ENCODE data around the gene TUBD1.

Gene TUBD1

GRCh38 chr17:59814276-59814675 lies 78.5 kb downstream of the TUBD1 start:
- Histone ChIP-seq H3K4me1 (ENCODE audit: insufficient read depth, low read length) (no peaks in the 10 kb centered on the region), H3K27ac (ENCODE audit: low read length) (no peak overlapping the region), H3K4me3 (ENCODE audit: low read depth in 1 of 2, low read length in 2 of 2) (no peak overlapping the region), H3K9me3 (ENCODE audit: insufficient read depth, low read length, severe bottlenecking) (no peaks in the 10 kb centered on the region), H3K36me3 (ENCODE audit: insufficient read depth, low read length) (peaks cover 11% of the 10 kb centered on the region), H3K4me2 (ENCODE audit: insufficient read depth, low read length) (no peak overlapping the region), H3K79me2 (ENCODE audit: insufficient read depth, low read length) (no peaks in the 10 kb centered on the region), H3K27me3 (ENCODE audit: insufficient read depth, low read length, poor library complexity) (no peaks in the 10 kb centered on the region), H2AFZ (ENCODE audit: low read depth, low read length) (no peak overlapping the region), H3K9ac (ENCODE audit: low read depth, low read length) (no peak overlapping the region), H4K20me1 (ENCODE audit: insufficient read depth, low read length) (no peaks in the 10 kb centered on the region)
- TF ChIP-seq EZH2 (IDR thresholded peaks at IDR 0.05; ENCODE audit: borderline replicate concordance, low read depth, low read length, severe bottlenecking): no peak
- ATAC-seq (ENCODE audit: insufficient read depth, low read depth) (no peak), DNase-seq (no peak)

- no peak overlapping the region for H3K9ac ChIP-seq (ENCODE audit: low read depth, low read length)
- TF ChIP-seq CTCF (IDR thresholded peaks at IDR 0.05; ENCODE audit: borderline replicate concordance, extremely low read depth, low read length, poor library complexity, severe bottlenecking) (no peak), EZH2 (IDR thresholded peaks at IDR 0.05; ENCODE audit: borderline replicate concordance, low read depth, low read length, severe bottlenecking) (no peak)
- H3K27ac ChIP-seq (ENCODE audit: low read length): no peak overlapping the region
- ATAC-seq (ENCODE audit: insufficient read depth, low read depth) (peak; percentile 50; the same call in 1 of the 3 replicates), DNase-seq (no peak)
- H4K20me1 ChIP-seq (ENCODE audit: insufficient read depth, low read length): no peaks in the 10 kb centered on the region
- peaks cover 11% of the 10 kb centered on the region for H3K36me3 ChIP-seq (ENCODE audit: insufficient read depth, low read length)
- H3K27me3 ChIP-seq (ENCODE audit: insufficient read depth, low read length, poor library complexity): no peaks in the 10 kb centered on the region
- no peak overlapping the region for H2AFZ ChIP-seq (ENCODE audit: low read depth, low read length)
- H3K79me2 ChIP-seq (ENCODE audit: insufficient read depth, low read length): no peaks in the 10 kb centered on the region
- no peak overlapping the region for H3K4me3 ChIP-seq (ENCODE audit: low read depth in 1 of 2, low read length in 2 of 2)
- H3K4me2 ChIP-seq (ENCODE audit: insufficient read depth, low read length): no peak overlapping the region
- no peaks in the 10 kb centered on the region for H3K9me3 ChIP-seq (ENCODE audit: insufficient read depth, low read length, severe bottlenecking)
- H3K4me1 ChIP-seq (ENCODE audit: insufficient read depth, low read length): no peaks in the 10 kb centered on the region
Measured at GRCh38 chr17:59812139-59812538, 80.6 kb downstream of the TUBD1 start.

- no peak overlapping the region for H3K9ac ChIP-seq (ENCODE audit: low read depth, low read length)
- H3K4me1 ChIP-seq (ENCODE audit: insufficient read depth, low read length): no peaks in the 10 kb centered on the region
- no peaks in the 10 kb centered on the region for H3K27me3 ChIP-seq (ENCODE audit: insufficient read depth, low read length, poor library complexity)
- H2AFZ ChIP-seq (ENCODE audit: low read depth, low read length): no peak overlapping the region
- H3K79me2 ChIP-seq (ENCODE audit: insufficient read depth, low read length): no peaks in the 10 kb centered on the region
- peaks cover 11% of the 10 kb centered on the region for H3K36me3 ChIP-seq (ENCODE audit: insufficient read depth, low read length)
- ATAC-seq (ENCODE audit: insufficient read depth, low read depth): no peak
- no peak overlapping the region for H3K4me2 ChIP-seq (ENCODE audit: insufficient read depth, low read length)
- TF ChIP-seq CTCF (IDR thresholded peaks at IDR 0.05; ENCODE audit: borderline replicate concordance, extremely low read depth, low read length, poor library complexity, severe bottlenecking) (no peak), EZH2 (IDR thresholded peaks at IDR 0.05; ENCODE audit: borderline replicate concordance, low read depth, low read length, severe bottlenecking) (no peak)
- no peak overlapping the region for H3K4me3 ChIP-seq (ENCODE audit: low read depth in 1 of 2, low read length in 2 of 2)
- H3K9me3 ChIP-seq (ENCODE audit: insufficient read depth, low read length, severe bottlenecking): no peaks in the 10 kb centered on the region
- no peaks in the 10 kb centered on the region for H4K20me1 ChIP-seq (ENCODE audit: insufficient read depth, low read length)
- no peak overlapping the region for H3K27ac ChIP-seq (ENCODE audit: low read length)
- DNase-seq: no peak
Measured at GRCh38 chr17:59811209-59811608, 81.5 kb downstream of the TUBD1 start.

- DNase-seq (no peak), ATAC-seq (ENCODE audit: insufficient read depth, low read depth) (no peak)
- Histone ChIP-seq H4K20me1 (ENCODE audit: insufficient read depth, low read length) (no peaks in the 10 kb centered on the region), H3K9me3 (ENCODE audit: insufficient read depth, low read length, severe bottlenecking) (no peaks in the 10 kb centered on the region), H3K27ac (ENCODE audit: low read length) (no peak overlapping the region), H3K36me3 (ENCODE audit: insufficient read depth, low read length) (peaks cover 11% of the 10 kb centered on the region), H3K4me1 (ENCODE audit: insufficient read depth, low read length) (no peaks in the 10 kb centered on the region), H3K27me3 (ENCODE audit: insufficient read depth, low read length, poor library complexity) (no peaks in the 10 kb centered on the region), H3K4me3 (ENCODE audit: low read depth in 1 of 2, low read length in 2 of 2) (no peak overlapping the region), H3K9ac (ENCODE audit: low read depth, low read length) (no peak overlapping the region), H2AFZ (ENCODE audit: low read depth, low read length) (no peak overlapping the region), H3K79me2 (ENCODE audit: insufficient read depth, low read length) (no peaks in the 10 kb centered on the region), H3K4me2 (ENCODE audit: insufficient read depth, low read length) (no peak overlapping the region)
- TF ChIP-seq EZH2 (IDR thresholded peaks at IDR 0.05; ENCODE audit: borderline replicate concordance, low read depth, low read length, severe bottlenecking) (no peak), CTCF (IDR thresholded peaks at IDR 0.05; ENCODE audit: borderline replicate concordance, extremely low read depth, low read length, poor library complexity, severe bottlenecking) (no peak)
Measured at GRCh38 chr17:59810894-59811153, 81.9 kb downstream of the TUBD1 start.
